Measurements from ENCODE around the gene CLDN14.

CLDN14 gene

GRCh38 chr21:36436829-36437744 is 42.8 kb downstream of the CLDN14 start:
- Mint-ChIP-seq H3K27me3 (peaks cover 21% of the 10 kb centered on the region), H3K4me3 (no peak overlapping the region), H3K27ac (no peak overlapping the region), H3K9me3 (no peaks in the 10 kb centered on the region), H3K4me1 (no peaks in the 10 kb centered on the region)
- DNase-seq, result no peak
- no peak for ATAC-seq

GRCh38 chr21:36434144-36434543 is 45.8 kb downstream of the CLDN14 start:
- H3K4me3 Mint-ChIP-seq, result no peak overlapping the region
- ATAC-seq (no peak), DNase-seq (no peak)
- peaks cover 16% of the 10 kb centered on the region for H3K4me1 Mint-ChIP-seq
- no peaks in the 10 kb centered on the region for H3K9me3 Mint-ChIP-seq
- H3K27me3 Mint-ChIP-seq, result peaks cover 50% of the 10 kb centered on the region
- no peak overlapping the region for H3K27ac Mint-ChIP-seq

- ATAC-seq, result no peak
- no peak overlapping the region for H3K27ac Mint-ChIP-seq
- H3K27me3 Mint-ChIP-seq, result peaks cover 57% of the 10 kb centered on the region
- H3K4me3 Mint-ChIP-seq, result no peak overlapping the region
- DNase-seq, result no peak
- H3K9me3 Mint-ChIP-seq, result no peaks in the 10 kb centered on the region
- H3K4me1 Mint-ChIP-seq, result peaks cover 22% of the 10 kb centered on the region
These were observed 46.7 kb downstream of the CLDN14 start for GRCh38 chr21:36433059-36433709.

GRCh38 chr21:36431252-36431651 is 48.7 kb downstream of the CLDN14 start:
- Mint-ChIP-seq H3K27ac (no peak overlapping the region), H3K4me3 (no peak overlapping the region), H3K9me3 (no peaks in the 10 kb centered on the region), H3K4me1 (peaks cover 22% of the 10 kb centered on the region), H3K27me3 (peaks cover 57% of the 10 kb centered on the region)
- DNase-seq (no peak), ATAC-seq (no peak)

- no peak for ATAC-seq
- Mint-ChIP-seq H3K9me3 (no peaks in the 10 kb centered on the region), H3K4me3 (peak overlapping the region in 1 of 2 donors; percentile 83), H3K27me3 (peaks cover 57% of the 10 kb centered on the region), H3K4me1 (peaks cover 22% of the 10 kb centered on the region), H3K27ac (peak overlapping the region in 1 of 2 donors; percentile 13)
- no peak for DNase-seq
These were observed 49.1 kb downstream of the CLDN14 start for GRCh38 chr21:36430841-36431240.

GRCh38 chr21:36429947-36430546 is 49.9 kb downstream of the CLDN14 start:
- peak; percentile 98 for ATAC-seq
- H3K9me3 Mint-ChIP-seq, result no peaks in the 10 kb centered on the region
- peak; percentile 76 to 86 for DNase-seq
- H3K4me1 Mint-ChIP-seq, result peaks cover 22% of the 10 kb centered on the region
- peaks cover 56% of the 10 kb centered on the region for H3K27me3 Mint-ChIP-seq
- peak overlapping the region; percentile 92 to 94 for H3K27ac Mint-ChIP-seq
- H3K4me3 Mint-ChIP-seq, result peak overlapping the region; percentile 73 to 83

GRCh38 chr21:36428761-36429432 is 51.0 kb downstream of the CLDN14 start:
- Mint-ChIP-seq H3K27ac (peak overlapping the region in 1 of 2 donors; percentile 94), H3K27me3 (peaks cover 45% of the 10 kb centered on the region), H3K4me1 (peaks cover 23% of the 10 kb centered on the region), H3K4me3 (no peak overlapping the region), H3K9me3 (no peaks in the 10 kb centered on the region)
- ATAC-seq (no peak), DNase-seq (no peak)

- Mint-ChIP-seq H3K9me3 (no peaks in the 10 kb centered on the region), H3K27me3 (peaks cover 39% of the 10 kb centered on the region), H3K27ac (no peak overlapping the region), H3K4me1 (peaks cover 27% of the 10 kb centered on the region), H3K4me3 (no peak overlapping the region)
- ATAC-seq, result no peak
- no peak for DNase-seq
These were observed 52.4 kb downstream of the CLDN14 start for GRCh38 chr21:36427502-36427901.

GRCh38 chr21:36425286-36425685 is 54.6 kb downstream of the CLDN14 start:
- DNase-seq (no peak), ATAC-seq (no peak)
- Mint-ChIP-seq H3K4me1 (peaks cover 21% of the 10 kb centered on the region), H3K4me3 (no peak overlapping the region), H3K9me3 (no peaks in the 10 kb centered on the region), H3K27me3 (peaks cover 17% of the 10 kb centered on the region), H3K27ac (no peak overlapping the region)

- DNase-seq (no peak), ATAC-seq (no peak)
- no peak overlapping the region for H3K27ac Mint-ChIP-seq
- H3K9me3 Mint-ChIP-seq, result no peaks in the 10 kb centered on the region
- peaks cover 10% of the 10 kb centered on the region for H3K27me3 Mint-ChIP-seq
- H3K4me3 Mint-ChIP-seq, result no peak overlapping the region
- peaks cover 14% of the 10 kb centered on the region for H3K4me1 Mint-ChIP-seq
These were observed 55.3 kb downstream of the CLDN14 start for GRCh38 chr21:36424592-36424991.

- no peak for DNase-seq
- H3K27ac Mint-ChIP-seq, result no peak overlapping the region
These were observed 56.0 kb downstream of the CLDN14 start for GRCh38 chr21:36423771-36424433.

GRCh38 chr21:36422279-36423098 is 57.4 kb downstream of the CLDN14 start:
- Mint-ChIP-seq H3K27me3 (no peaks in the 10 kb centered on the region), H3K4me3 (no peak overlapping the region), H3K9me3 (no peaks in the 10 kb centered on the region), H3K4me1 (peaks cover 4% of the 10 kb centered on the region), H3K27ac (no peak overlapping the region)
- ATAC-seq, result no peak
- DNase-seq, result peak; percentile 13 to 18

More at GRCh38 chr21:36423771-36424433, 56.0 kb downstream of the CLDN14 start:
- no peaks in the 10 kb centered on the region for H3K9me3 Mint-ChIP-seq
- H3K4me3 Mint-ChIP-seq, result no peak overlapping the region
- H3K27me3 Mint-ChIP-seq, result peaks cover 4% of the 10 kb centered on the region
- peaks cover 10% of the 10 kb centered on the region for H3K4me1 Mint-ChIP-seq
- no peak for ATAC-seq

- Mint-ChIP-seq H3K9me3 (no peaks in the 10 kb centered on the region), H3K4me3 (no peak overlapping the region), H3K27me3 (no peaks in the 10 kb centered on the region), H3K27ac (peak overlapping the region in 1 of 2 donors; percentile 59), H3K4me1 (peaks cover 4% of the 10 kb centered on the region)
- DNase-seq (no peak), ATAC-seq (no peak)
These were observed 59.2 kb downstream of the CLDN14 start for GRCh38 chr21:36420571-36421339.

- Mint-ChIP-seq H3K27ac (peak overlapping the region in 1 of 2 donors; percentile 59), H3K9me3 (no peaks in the 10 kb centered on the region), H3K4me1 (peaks cover 4% of the 10 kb centered on the region), H3K4me3 (no peak overlapping the region), H3K27me3 (no peaks in the 10 kb centered on the region)
- peak; percentile 33 to 41 for DNase-seq
- ATAC-seq, result peak; percentile 72
These were observed 59.9 kb downstream of the CLDN14 start for GRCh38 chr21:36419996-36420395.
